ENCODE results near the gene N4BP3. TPM values are rescaled to one million over a fixed set of nuclear protein-coding genes. Genes with fewer than 3 reads are reported as not detected.
A peak's percentile ranks its signal among the peaks of the same experiment; 100 is the strongest.

N4BP3 gene
- total RNA-seq, 2 experiments from 2014 or later = 26.1 to 28.3 TPM

DNA sequence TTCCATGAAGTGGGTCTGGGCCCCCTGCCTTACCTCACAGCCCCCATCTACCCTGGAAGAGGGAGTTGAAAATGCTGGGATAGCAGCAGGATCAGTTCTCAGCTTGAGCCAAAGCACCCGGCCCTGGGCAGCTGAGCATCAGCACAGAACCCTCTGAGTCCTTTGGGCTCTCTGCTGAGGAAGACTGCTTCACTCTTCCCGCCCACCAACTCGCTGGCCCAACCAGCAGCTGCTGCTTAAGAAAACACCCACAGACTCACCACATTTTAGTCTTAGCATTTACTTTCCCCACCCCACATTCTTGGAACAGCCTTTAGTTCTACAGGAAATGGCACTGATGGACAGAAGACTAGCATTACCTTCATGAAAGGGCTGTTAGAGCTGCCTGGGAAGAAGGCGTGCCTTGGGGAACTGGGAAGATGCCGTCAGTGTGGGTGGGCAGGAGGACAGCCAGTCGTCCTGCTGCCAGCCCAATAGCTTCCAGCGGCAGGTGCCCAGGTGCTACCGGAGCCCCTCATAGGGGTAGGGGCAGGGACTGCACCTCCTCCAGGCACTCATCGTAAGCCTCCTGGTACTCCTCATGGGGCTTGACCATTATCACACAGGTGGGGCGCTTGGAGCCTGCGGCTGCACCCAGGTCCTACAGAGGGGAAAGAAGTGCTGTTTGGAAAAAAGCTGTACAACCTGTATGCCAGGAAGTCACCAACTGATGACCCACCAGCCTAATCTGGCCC lies 36.0 kb downstream of the N4BP3 start:
- intact Hi-C loops (cut with micrococcal nuclease; ENCODE audit: unreplicated experiment) = no loop called here
- TF ChIP-seq, protein P1, sequence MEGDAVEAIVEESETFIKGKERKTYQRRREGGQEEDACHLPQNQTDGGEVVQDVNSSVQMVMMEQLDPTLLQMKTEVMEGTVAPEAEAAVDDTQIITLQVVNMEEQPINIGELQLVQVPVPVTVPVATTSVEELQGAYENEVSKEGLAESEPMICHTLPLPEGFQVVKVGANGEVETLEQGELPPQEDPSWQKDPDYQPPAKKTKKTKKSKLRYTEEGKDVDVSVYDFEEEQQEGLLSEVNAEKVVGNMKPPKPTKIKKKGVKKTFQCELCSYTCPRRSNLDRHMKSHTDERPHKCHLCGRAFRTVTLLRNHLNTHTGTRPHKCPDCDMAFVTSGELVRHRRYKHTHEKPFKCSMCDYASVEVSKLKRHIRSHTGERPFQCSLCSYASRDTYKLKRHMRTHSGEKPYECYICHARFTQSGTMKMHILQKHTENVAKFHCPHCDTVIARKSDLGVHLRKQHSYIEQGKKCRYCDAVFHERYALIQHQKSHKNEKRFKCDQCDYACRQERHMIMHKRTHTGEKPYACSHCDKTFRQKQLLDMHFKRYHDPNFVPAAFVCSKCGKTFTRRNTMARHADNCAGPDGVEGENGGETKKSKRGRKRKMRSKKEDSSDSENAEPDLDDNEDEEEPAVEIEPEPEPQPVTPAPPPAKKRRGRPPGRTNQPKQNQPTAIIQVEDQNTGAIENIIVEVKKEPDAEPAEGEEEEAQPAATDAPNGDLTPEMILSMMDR (conservative IDR thresholded peaks at IDR 0.05; ENCODE audit: low read length) = no peak
- Histone ChIP-seq H3K4me1 (ENCODE audit: insufficient read depth, low read length, poor library complexity, severe bottlenecking) (peaks cover 25% of the 10 kb centered on the region), H3K36me3 (ENCODE audit: insufficient read depth, low read length) (peaks cover 84% of the 10 kb centered on the region), H3K27ac (ENCODE audit: low read depth, low read length, poor library complexity, severe bottlenecking) (no peak overlapping the region), H4K20me1 (ENCODE audit: insufficient read depth, low read length) (no peaks in the 10 kb centered on the region), H2AFZ (ENCODE audit: low read length) (no peak overlapping the region), H3K9me2 (ENCODE audit: insufficient read depth, low read length) (no peaks in the 10 kb centered on the region), H3K4me2 (ENCODE audit: low read length) (no peak overlapping the region), H3K4me3 (ENCODE audit: low read depth, low read length, poor library complexity, severe bottlenecking) (no peak overlapping the region), H3K79me2 (ENCODE audit: insufficient read depth, low read depth, low read length) (peaks cover 18% of the 10 kb centered on the region), H3K9me3 (ENCODE audit: low read length) (no peaks in the 10 kb centered on the region)
- no peak for DNase-seq (ENCODE audit: low spot score)
- ChIA-PET CTCF (ENCODE audit: unreplicated experiment) (no interaction called here), POLR2A (no interaction called here)
- BruUV-seq (replicated peaks) = no TSS peak

DNA sequence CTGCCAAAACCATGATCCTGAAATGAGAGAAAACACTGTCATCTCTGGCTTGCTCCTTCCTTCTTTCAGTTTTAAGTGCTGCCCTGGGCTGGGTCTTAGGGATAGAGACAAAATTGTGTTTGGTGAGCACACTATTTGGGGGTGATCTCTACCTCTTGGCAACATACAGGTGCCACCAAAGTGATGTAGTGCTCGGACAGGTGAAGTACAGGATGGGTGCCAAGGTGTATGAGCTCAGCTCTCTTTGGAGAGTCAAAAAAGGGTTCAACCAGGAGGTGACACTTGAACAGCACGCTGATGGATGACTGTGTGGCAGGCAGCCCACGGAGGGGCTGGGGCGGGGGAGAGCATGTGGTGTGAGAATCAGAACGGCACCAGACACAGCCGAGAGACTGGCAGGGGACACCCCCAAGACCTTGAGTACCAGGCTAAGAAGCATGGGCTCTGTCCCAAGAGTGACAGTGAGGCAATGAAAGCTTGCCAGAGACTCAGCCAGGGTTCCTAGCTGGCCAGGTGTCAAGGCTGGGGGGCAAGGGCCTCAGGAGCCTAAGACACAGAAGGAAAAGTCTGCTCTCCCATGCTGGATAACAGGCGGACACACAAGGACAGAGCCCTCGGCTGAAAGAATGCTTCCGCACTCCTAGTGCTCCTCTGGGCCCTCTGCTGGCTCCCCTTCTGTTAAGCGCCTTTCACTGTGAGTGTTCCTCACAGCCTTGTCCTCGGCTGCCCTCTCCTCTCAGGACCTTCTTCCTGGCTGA lies 37.8 kb downstream of the N4BP3 start:
- Histone ChIP-seq H3K79me2 (ENCODE audit: insufficient read depth, low read depth, low read length) (peaks cover 18% of the 10 kb centered on the region), H3K36me3 (ENCODE audit: insufficient read depth, low read length) (peaks cover 70% of the 10 kb centered on the region), H3K9me3 (ENCODE audit: low read length) (no peaks in the 10 kb centered on the region), H3K4me2 (ENCODE audit: low read length) (peak overlapping the region; percentile 88; the same call in 1 of the 2 replicates), H2AFZ (ENCODE audit: low read length) (no peak overlapping the region), H3K9me2 (ENCODE audit: insufficient read depth, low read length) (no peaks in the 10 kb centered on the region), H4K20me1 (ENCODE audit: insufficient read depth, low read length) (no peaks in the 10 kb centered on the region), H3K4me1 (ENCODE audit: insufficient read depth, low read length, poor library complexity, severe bottlenecking) (peaks cover 42% of the 10 kb centered on the region), H3K27ac (ENCODE audit: low read depth, low read length, poor library complexity, severe bottlenecking) (no peak overlapping the region), H3K4me3 (ENCODE audit: low read depth, low read length, poor library complexity, severe bottlenecking) (peak overlapping the region; percentile 85)
- intact Hi-C loops (cut with micrococcal nuclease; ENCODE audit: unreplicated experiment) = no loop called here
- no TSS peak for BruUV-seq (replicated peaks)
- ChIA-PET POLR2A (no interaction called here), CTCF (ENCODE audit: unreplicated experiment) (interaction anchor here (0.6 kb wide), 1 partner anchor 611 kb away, joined by 3 read pairs; no protein-coding TSS in a partner anchor)
- DNase-seq (ENCODE audit: low spot score) = no peak
- TF ChIP-seq, protein P1 (conservative IDR thresholded peaks at IDR 0.05; ENCODE audit: low read length) = peak; percentile 40
- no peak for TF ChIP-seq EZH2phosphoT487 (IDR thresholded peaks at IDR 0.05; ENCODE audit: borderline replicate concordance, low read depth, low read length)
